ENCODE measurements around the gene PPFIA1.

PPFIA1 gene

DNA sequence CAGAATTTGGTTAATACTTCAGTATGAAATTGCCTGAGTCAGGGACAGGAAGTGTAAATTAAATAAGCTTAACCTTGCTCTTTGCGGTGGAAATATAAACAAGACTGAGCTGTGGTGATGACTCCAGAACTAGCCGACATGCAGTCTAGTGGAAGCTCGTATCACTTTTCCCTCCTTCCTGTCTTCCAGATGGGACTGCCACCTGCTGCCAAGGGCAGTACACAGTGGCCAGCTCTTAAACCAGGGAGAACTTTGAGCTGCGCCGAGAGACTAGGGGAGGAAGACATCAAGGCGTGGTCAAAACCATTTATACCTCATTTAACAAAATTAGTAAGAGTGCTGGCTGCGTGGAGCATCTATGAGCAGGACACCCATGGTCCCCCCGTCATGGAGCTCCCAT lies 96.6 kb downstream of the PPFIA1 start:
- TF ChIP-seq POLR2AphosphoS5 (IDR thresholded peaks at IDR 0.05; ENCODE audit: borderline replicate concordance, low read depth, low read length) (no peak), EZH2 (IDR thresholded peaks at IDR 0.05) (no peak), FOXP2 (optimal IDR thresholded peaks at IDR 0.05; ENCODE audit: control extremely low read depth, extremely low read length, insufficient read depth) (no peak)
- Histone ChIP-seq H3K36me3 (ENCODE audit: insufficient read depth, low read length) (peaks cover 79% of the 10 kb centered on the region), H3K9ac (ENCODE audit: insufficient read length) (no peak overlapping the region)

GRCh38 chr11:70368961-70369360 lies 98.5 kb downstream of the PPFIA1 start:
- DNase-seq (ENCODE audit: low read depth, low spot score): no peak
- H3K9ac ChIP-seq (ENCODE audit: insufficient read length): no peak overlapping the region
- peaks cover 82% of the 10 kb centered on the region for H3K36me3 ChIP-seq (ENCODE audit: insufficient read depth, low read length)
- H3K27ac ChIP-seq: no peak overlapping the region
- H3K4me3 ChIP-seq: no peak overlapping the region
- H3K9me3 ChIP-seq (ENCODE audit: low read depth, low read length): no peaks in the 10 kb centered on the region
- TF ChIP-seq POLR2AphosphoS5 (IDR thresholded peaks at IDR 0.05; ENCODE audit: borderline replicate concordance, low read depth, low read length): no peak
- TF ChIP-seq EZH2 (IDR thresholded peaks at IDR 0.05): no peak
- no peak for TF ChIP-seq FOXP2 (optimal IDR thresholded peaks at IDR 0.05; ENCODE audit: control extremely low read depth, extremely low read length, insufficient read depth)

More for the DNA sequence above, 96.6 kb downstream of the PPFIA1 start:
- H3K27ac ChIP-seq: no peak overlapping the region
- H3K4me3 ChIP-seq: no peak overlapping the region
- DNase-seq (ENCODE audit: low read depth, low spot score): no peak
- H3K9me3 ChIP-seq (ENCODE audit: low read depth, low read length): no peaks in the 10 kb centered on the region

- peaks cover 86% of the 10 kb centered on the region for H3K36me3 ChIP-seq (ENCODE audit: insufficient read depth, low read length)
- TF ChIP-seq FOXP2 (optimal IDR thresholded peaks at IDR 0.05; ENCODE audit: control extremely low read depth, extremely low read length, insufficient read depth) (no peak), EZH2 (IDR thresholded peaks at IDR 0.05) (no peak), POLR2AphosphoS5 (IDR thresholded peaks at IDR 0.05; ENCODE audit: borderline replicate concordance, low read depth, low read length) (no peak)
- H3K27ac ChIP-seq: no peak overlapping the region
- no peak overlapping the region for H3K4me3 ChIP-seq
- H3K9ac ChIP-seq (ENCODE audit: insufficient read length): no peak overlapping the region
- H3K9me3 ChIP-seq (ENCODE audit: low read depth, low read length): no peaks in the 10 kb centered on the region
- no peak for DNase-seq (ENCODE audit: low read depth, low spot score)
Measured at GRCh38 chr11:70371241-70371640, 100.8 kb downstream of the PPFIA1 start.

DNA sequence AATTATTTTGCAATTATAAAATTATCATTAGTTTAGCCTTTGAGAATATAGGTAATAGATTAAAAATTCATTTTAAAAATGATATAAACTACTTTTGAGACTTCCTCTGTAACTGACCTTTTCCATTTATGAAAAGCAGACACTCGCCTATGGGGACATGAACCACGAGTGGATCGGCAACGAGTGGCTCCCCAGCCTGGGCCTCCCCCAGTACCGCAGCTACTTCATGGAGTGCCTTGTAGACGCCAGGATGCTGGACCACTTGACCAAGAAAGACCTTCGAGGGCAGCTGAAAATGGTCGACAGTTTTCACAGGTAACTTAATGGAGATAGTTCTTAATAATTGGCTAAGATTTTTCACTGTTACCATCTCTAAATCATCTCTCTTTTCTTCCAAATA lies 101.6 kb downstream of the PPFIA1 start:
- TF ChIP-seq POLR2AphosphoS5 (IDR thresholded peaks at IDR 0.05; ENCODE audit: borderline replicate concordance, low read depth, low read length) (no peak), FOXP2 (optimal IDR thresholded peaks at IDR 0.05; ENCODE audit: control extremely low read depth, extremely low read length, insufficient read depth) (no peak), EZH2 (IDR thresholded peaks at IDR 0.05) (no peak)
- Histone ChIP-seq H3K27ac (no peak overlapping the region), H3K4me3 (no peak overlapping the region), H3K9me3 (ENCODE audit: low read depth, low read length) (no peaks in the 10 kb centered on the region), H3K9ac (ENCODE audit: insufficient read length) (no peak overlapping the region), H3K36me3 (ENCODE audit: insufficient read depth, low read length) (peaks cover 86% of the 10 kb centered on the region)
- no peak for DNase-seq (ENCODE audit: low read depth, low spot score)

DNA sequence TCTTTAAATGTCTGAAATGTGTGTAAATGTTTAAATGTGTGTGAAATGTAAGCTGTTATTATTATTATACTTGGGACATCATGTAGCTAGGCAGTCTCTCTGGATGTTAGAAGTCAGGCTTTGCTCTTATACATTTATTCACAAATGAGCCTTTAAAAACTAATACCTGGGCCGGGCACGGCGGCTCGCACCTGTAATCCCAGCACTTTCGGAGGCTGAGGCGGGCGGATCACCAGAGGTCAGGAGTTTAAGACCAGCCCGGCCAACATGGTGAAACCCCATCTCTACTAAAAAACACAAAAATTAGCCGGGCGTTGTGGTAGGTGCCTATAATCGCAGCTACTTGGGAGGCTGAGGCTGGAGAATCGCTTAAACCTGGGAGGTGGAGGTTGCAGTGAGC lies 106.1 kb downstream of the PPFIA1 start:
- no peak overlapping the region for H3K9ac ChIP-seq (ENCODE audit: insufficient read length)
- TF ChIP-seq FOXP2 (optimal IDR thresholded peaks at IDR 0.05; ENCODE audit: control extremely low read depth, extremely low read length, insufficient read depth): no peak
- TF ChIP-seq POLR2AphosphoS5 (IDR thresholded peaks at IDR 0.05; ENCODE audit: borderline replicate concordance, low read depth, low read length): no peak
- no peaks in the 10 kb centered on the region for H3K9me3 ChIP-seq (ENCODE audit: low read depth, low read length)
- no peak for DNase-seq (ENCODE audit: low read depth, low spot score)
- H3K27ac ChIP-seq: no peak overlapping the region
- H3K36me3 ChIP-seq (ENCODE audit: insufficient read depth, low read length): peaks cover 77% of the 10 kb centered on the region
- H3K4me3 ChIP-seq: no peak overlapping the region

GRCh38 chr11:70377645-70378044 lies 107.2 kb downstream of the PPFIA1 start:
- DNase-seq (ENCODE audit: low read depth, low spot score): no peak

DNA sequence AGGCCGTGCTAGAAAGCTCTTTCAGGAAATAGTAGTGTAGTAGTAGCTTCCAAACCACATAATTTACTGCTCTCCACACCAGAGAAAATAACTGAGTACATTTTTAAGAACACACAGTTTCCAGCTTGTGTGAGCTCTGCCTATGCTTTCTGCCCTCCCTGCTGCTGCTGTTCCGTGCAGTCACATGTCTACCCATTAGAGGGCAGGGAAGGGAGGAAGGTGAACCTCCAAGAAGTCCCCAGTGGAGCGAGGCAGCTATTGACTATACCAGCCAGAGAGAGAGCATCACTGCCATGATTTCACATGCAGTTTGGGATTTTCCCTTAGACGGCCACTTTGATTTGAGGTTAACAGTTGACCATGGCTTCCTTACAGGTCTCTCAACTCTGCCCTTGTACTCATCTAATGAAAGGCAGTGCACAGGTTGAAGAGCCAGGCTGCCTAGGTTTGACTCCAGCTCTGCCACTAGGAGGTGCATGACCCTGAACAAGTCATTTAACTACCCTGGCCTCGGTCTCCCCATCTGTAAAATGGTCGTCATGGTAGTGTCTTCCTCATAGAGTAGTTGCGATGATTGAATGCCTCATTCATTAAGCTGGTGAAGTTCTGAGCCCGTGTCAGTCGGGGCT lies 108.1 kb downstream of the PPFIA1 start:
- peaks cover 75% of the 10 kb centered on the region for H3K36me3 ChIP-seq (ENCODE audit: insufficient read depth, low read length)
- no peaks in the 10 kb centered on the region for H3K9me3 ChIP-seq (ENCODE audit: low read depth, low read length)
- no peak overlapping the region for H3K4me3 ChIP-seq
- no peak overlapping the region for H3K9ac ChIP-seq (ENCODE audit: insufficient read length)
- no peak for TF ChIP-seq FOXP2 (optimal IDR thresholded peaks at IDR 0.05; ENCODE audit: control extremely low read depth, extremely low read length, insufficient read depth)
- no peak for TF ChIP-seq EZH2 (IDR thresholded peaks at IDR 0.05)
- TF ChIP-seq POLR2AphosphoS5 (IDR thresholded peaks at IDR 0.05; ENCODE audit: borderline replicate concordance, low read depth, low read length): no peak
- DNase-seq (ENCODE audit: low read depth, low spot score): no peak
- peak overlapping the region; percentile 57; the same call in 1 of the 2 replicates for H3K27ac ChIP-seq

More at GRCh38 chr11:70377645-70378044, 107.2 kb downstream of the PPFIA1 start:
- TF ChIP-seq POLR2AphosphoS5 (IDR thresholded peaks at IDR 0.05; ENCODE audit: borderline replicate concordance, low read depth, low read length): no peak
- H3K27ac ChIP-seq: peak overlapping the region; percentile 57; the same call in 1 of the 2 replicates
- no peak overlapping the region for H3K4me3 ChIP-seq
- no peaks in the 10 kb centered on the region for H3K9me3 ChIP-seq (ENCODE audit: low read depth, low read length)
- peaks cover 77% of the 10 kb centered on the region for H3K36me3 ChIP-seq (ENCODE audit: insufficient read depth, low read length)
- H3K9ac ChIP-seq (ENCODE audit: insufficient read length): no peak overlapping the region

GRCh38 chr11:70381350-70381749 lies 110.9 kb downstream of the PPFIA1 start:
- peak overlapping the region; percentile 88; the same call in 1 of the 2 replicates for H3K27ac ChIP-seq
- no peak overlapping the region for H3K9ac ChIP-seq (ENCODE audit: insufficient read length)
- DNase-seq (ENCODE audit: low read depth, low spot score): no peak
- TF ChIP-seq FOXP2 (optimal IDR thresholded peaks at IDR 0.05; ENCODE audit: control extremely low read depth, extremely low read length, insufficient read depth) (no peak), POLR2AphosphoS5 (IDR thresholded peaks at IDR 0.05; ENCODE audit: borderline replicate concordance, low read depth, low read length) (no peak), EZH2 (IDR thresholded peaks at IDR 0.05) (no peak)
- H3K4me3 ChIP-seq: no peak overlapping the region
- no peaks in the 10 kb centered on the region for H3K9me3 ChIP-seq (ENCODE audit: low read depth, low read length)
- H3K36me3 ChIP-seq (ENCODE audit: insufficient read depth, low read length): peaks cover 72% of the 10 kb centered on the region

Measured in SK-N-MC (cell line).